ENCODE data around the gene HOXD13. TPM values are rescaled to one million over a fixed set of nuclear protein-coding genes. Genes with fewer than 3 reads are reported as not detected.

HOXD13 gene
- total RNA-seq, 4 donors from 2014 or later, result 0.32 TPM; not detected in 3

DNA sequence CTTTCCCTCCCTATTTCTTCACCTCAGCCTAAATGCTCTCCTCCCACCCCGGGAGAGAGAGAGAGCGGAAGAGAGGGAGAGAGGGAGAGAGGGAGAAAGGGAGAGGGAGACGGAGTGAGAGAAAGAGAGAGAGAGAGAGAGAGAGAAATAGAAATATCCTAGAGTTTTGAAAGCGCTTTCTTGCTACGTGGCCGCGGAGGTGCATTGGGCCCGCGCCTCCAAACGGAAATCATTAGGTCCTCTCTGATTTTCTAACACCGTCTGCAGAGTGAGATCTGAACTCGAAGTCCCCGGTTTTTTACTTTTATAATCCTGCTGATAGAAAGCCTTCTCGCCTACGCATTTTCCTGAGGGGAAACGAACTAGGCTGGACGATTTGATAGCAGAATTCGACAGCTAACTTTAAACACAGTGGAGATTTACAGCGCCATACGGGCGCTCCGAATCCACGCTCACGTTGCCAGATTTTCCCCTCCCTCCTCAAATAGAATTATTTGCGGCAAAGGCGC is 7.9 kb upstream of the HOXD13 start:
- TF ChIP-seq, protein P1, sequence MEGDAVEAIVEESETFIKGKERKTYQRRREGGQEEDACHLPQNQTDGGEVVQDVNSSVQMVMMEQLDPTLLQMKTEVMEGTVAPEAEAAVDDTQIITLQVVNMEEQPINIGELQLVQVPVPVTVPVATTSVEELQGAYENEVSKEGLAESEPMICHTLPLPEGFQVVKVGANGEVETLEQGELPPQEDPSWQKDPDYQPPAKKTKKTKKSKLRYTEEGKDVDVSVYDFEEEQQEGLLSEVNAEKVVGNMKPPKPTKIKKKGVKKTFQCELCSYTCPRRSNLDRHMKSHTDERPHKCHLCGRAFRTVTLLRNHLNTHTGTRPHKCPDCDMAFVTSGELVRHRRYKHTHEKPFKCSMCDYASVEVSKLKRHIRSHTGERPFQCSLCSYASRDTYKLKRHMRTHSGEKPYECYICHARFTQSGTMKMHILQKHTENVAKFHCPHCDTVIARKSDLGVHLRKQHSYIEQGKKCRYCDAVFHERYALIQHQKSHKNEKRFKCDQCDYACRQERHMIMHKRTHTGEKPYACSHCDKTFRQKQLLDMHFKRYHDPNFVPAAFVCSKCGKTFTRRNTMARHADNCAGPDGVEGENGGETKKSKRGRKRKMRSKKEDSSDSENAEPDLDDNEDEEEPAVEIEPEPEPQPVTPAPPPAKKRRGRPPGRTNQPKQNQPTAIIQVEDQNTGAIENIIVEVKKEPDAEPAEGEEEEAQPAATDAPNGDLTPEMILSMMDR (IDR thresholded peaks at IDR 0.05), result no peak
- TF ChIP-seq POLR2AphosphoS5 (IDR thresholded peaks at IDR 0.05) (no peak), EP300 (IDR thresholded peaks at IDR 0.05; ENCODE audit: low read depth) (no peak), POLR2A (IDR thresholded peaks at IDR 0.05) (no peak)
- Histone ChIP-seq H3K4me1 (peaks cover 4 to 53% (median 34%) of the 10 kb centered on the region in 4 donors), H3K27ac (no peak overlapping the region), H3K36me3 (no peaks in the 10 kb centered on the region), H3K9me3 (no peaks in the 10 kb centered on the region), H3K4me3 (no peak overlapping the region), H3K27me3 (peaks cover 99% of the 10 kb centered on the region)
- no peak for DNase-seq
- 7 to 11% methylated on average over 16 to 26 of the region's 26 CpGs for WGBS, 2 donors (ENCODE audit: low coverage in 1 of 2)
- in situ Hi-C loops (cut with MboI; ENCODE audit: low pct_ligation_motif_present in 1 of 4, low pct_unique_long_range_greater_than_20kb in 1 of 4, low sequenced_read_pairs in 3 of 4) (loop anchor here in 2 of 4 donors (25.0 kb wide), 2 partner anchors 397 to 722 kb away; no protein-coding TSS in a partner anchor), intact Hi-C loops (cut with DNase I; ENCODE audit: low total_unique reads) (loop anchor here (5.0 to 10.0 kb wide), 3 partner anchors 397 to 830 kb away; no protein-coding TSS in a partner anchor)

DNA sequence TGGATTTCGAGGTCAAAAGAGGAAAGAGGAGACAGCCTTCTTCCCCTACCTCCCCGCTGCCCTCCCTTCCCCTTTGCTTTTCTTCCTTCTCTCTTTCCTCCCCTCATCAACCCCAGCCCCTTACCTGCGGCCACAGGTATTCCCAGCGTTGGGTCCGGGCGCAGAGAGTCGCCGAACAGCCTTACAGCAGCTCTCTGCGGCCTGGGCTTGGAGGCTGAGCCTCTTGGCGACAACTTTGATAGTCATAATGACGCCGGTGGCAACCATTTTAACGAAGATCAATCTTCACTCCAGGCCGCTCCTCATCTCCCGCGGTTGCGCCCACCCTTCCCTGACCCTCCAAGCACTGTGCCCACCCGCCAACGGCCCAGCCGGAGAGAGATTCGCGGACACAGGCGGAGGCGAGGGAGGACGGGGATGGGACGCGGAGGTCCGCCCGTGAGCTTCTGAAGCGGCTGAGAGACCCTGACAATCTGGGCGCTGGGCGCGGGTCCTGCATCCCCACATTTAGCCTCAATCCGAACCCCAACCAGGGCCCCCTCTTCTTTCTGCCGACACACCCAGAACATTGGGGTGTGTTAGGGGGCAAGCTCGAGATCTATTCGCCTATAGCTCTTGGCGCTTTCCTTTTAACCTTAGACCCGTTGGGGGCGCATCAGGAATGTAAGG is 7.3 kb upstream of the HOXD13 start:
- H3K27ac ChIP-seq, result no peak overlapping the region
- peaks cover 3 to 49% (median 30%) of the 10 kb centered on the region in 4 donors for H3K4me1 ChIP-seq
- DNase-seq, result no peak
- WGBS, 2 donors (ENCODE audit: low coverage in 1 of 2), result 0 to 16% methylated on average over 1 to 38 of the region's 40 CpGs
- peaks cover 100% of the 10 kb centered on the region for H3K27me3 ChIP-seq
- in situ Hi-C loops (cut with MboI; ENCODE audit: low pct_ligation_motif_present in 1 of 4, low pct_unique_long_range_greater_than_20kb in 1 of 4, low sequenced_read_pairs in 3 of 4), result loop anchor here in 2 of 4 donors (25.0 kb wide), 2 partner anchors 398 to 723 kb away; no protein-coding TSS in a partner anchor
- H3K36me3 ChIP-seq, result no peaks in the 10 kb centered on the region
- intact Hi-C loops (cut with DNase I; ENCODE audit: low total_unique reads), result loop anchor here (5.0 to 10.0 kb wide), 3 partner anchors 398 to 830 kb away; no protein-coding TSS in a partner anchor
- no peak overlapping the region for H3K4me3 ChIP-seq
- TF ChIP-seq POLR2A (IDR thresholded peaks at IDR 0.05) (no peak), POLR2AphosphoS5 (IDR thresholded peaks at IDR 0.05) (no peak), EP300 (IDR thresholded peaks at IDR 0.05; ENCODE audit: low read depth) (no peak)
- H3K9me3 ChIP-seq, result no peaks in the 10 kb centered on the region

- intact Hi-C loops (cut with DNase I; ENCODE audit: low total_unique reads) (loop anchor here (5.0 to 10.0 kb wide), 3 partner anchors 399 to 831 kb away; no protein-coding TSS in a partner anchor), in situ Hi-C loops (cut with MboI; ENCODE audit: low pct_ligation_motif_present in 1 of 4, low pct_unique_long_range_greater_than_20kb in 1 of 4, low sequenced_read_pairs in 3 of 4) (loop anchor here in 2 of 4 donors (25.0 kb wide), 2 partner anchors 399 to 724 kb away; no protein-coding TSS in a partner anchor)
- Histone ChIP-seq H3K36me3 (no peaks in the 10 kb centered on the region), H3K9me3 (no peaks in the 10 kb centered on the region), H3K4me1 (peaks cover 3 to 42% (median 24%) of the 10 kb centered on the region in 4 donors), H3K27ac (no peak overlapping the region), H3K4me3 (no peak overlapping the region), H3K27me3 (peaks cover 100% of the 10 kb centered on the region)
- WGBS, 2 donors (ENCODE audit: low coverage in 1 of 2), result 0 to 7% methylated on average over 5 to 45 of the region's 46 CpGs
- no peak for TF ChIP-seq POLR2AphosphoS5 (IDR thresholded peaks at IDR 0.05)
- TF ChIP-seq, protein P1 (IDR thresholded peaks at IDR 0.05), result peak; percentile 23 to 39 (median 33)
- DNase-seq, result peak; percentile 49
Measured at GRCh38 chr2:176085861-176086771, 6.4 kb upstream of the HOXD13 start.

GRCh38 chr2:176087330-176088047 is 5.0 kb upstream of the HOXD13 start:
- DNase-seq, result no peak
- H3K27me3 ChIP-seq, result peaks cover 100% of the 10 kb centered on the region
- no peaks in the 10 kb centered on the region for H3K36me3 ChIP-seq
- H3K27ac ChIP-seq, result no peak overlapping the region
- TF ChIP-seq, protein P1 (IDR thresholded peaks at IDR 0.05), result no peak
- TF ChIP-seq EP300 (IDR thresholded peaks at IDR 0.05; ENCODE audit: low read depth), result no peak
- no peak for TF ChIP-seq POLR2A (IDR thresholded peaks at IDR 0.05)
- TF ChIP-seq POLR2AphosphoS5 (IDR thresholded peaks at IDR 0.05), result no peak
- in situ Hi-C loops (cut with MboI; ENCODE audit: low pct_ligation_motif_present in 1 of 4, low pct_unique_long_range_greater_than_20kb in 1 of 4, low sequenced_read_pairs in 3 of 4) (loop anchor here in 2 of 4 donors (25.0 kb wide), 2 partner anchors 400 to 725 kb away; no protein-coding TSS in a partner anchor), intact Hi-C loops (cut with DNase I; ENCODE audit: low total_unique reads) (loop anchor here (5.0 to 10.0 kb wide), 3 partner anchors 400 to 833 kb away; no protein-coding TSS in a partner anchor)
- WGBS, 2 donors (ENCODE audit: low coverage in 1 of 2), result 45 to 53% methylated on average over 2 to 29 of the region's 29 CpGs
- H3K4me1 ChIP-seq, result peaks cover 0 to 39% (median 21%) of the 10 kb centered on the region in 4 donors
- no peaks in the 10 kb centered on the region for H3K9me3 ChIP-seq
- H3K4me3 ChIP-seq, result peak overlapping the region in 2 of 4 donors; percentile 15 to 48
